ENCODE data around the gene EGR2.

- TF ChIP-seq POLR2A (IDR thresholded peaks at IDR 0.05), result no peak
- TF ChIP-seq, protein P1, sequence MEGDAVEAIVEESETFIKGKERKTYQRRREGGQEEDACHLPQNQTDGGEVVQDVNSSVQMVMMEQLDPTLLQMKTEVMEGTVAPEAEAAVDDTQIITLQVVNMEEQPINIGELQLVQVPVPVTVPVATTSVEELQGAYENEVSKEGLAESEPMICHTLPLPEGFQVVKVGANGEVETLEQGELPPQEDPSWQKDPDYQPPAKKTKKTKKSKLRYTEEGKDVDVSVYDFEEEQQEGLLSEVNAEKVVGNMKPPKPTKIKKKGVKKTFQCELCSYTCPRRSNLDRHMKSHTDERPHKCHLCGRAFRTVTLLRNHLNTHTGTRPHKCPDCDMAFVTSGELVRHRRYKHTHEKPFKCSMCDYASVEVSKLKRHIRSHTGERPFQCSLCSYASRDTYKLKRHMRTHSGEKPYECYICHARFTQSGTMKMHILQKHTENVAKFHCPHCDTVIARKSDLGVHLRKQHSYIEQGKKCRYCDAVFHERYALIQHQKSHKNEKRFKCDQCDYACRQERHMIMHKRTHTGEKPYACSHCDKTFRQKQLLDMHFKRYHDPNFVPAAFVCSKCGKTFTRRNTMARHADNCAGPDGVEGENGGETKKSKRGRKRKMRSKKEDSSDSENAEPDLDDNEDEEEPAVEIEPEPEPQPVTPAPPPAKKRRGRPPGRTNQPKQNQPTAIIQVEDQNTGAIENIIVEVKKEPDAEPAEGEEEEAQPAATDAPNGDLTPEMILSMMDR (IDR thresholded peaks at IDR 0.05), result no peak
Observed at GRCh38 chr10:62831346-62831745, 15.2 kb upstream of the EGR2 start.
